GM21526 (cell line): Measurements from ENCODE around the gene DDX46.

Source experiments
- ATAC-seq: cut with Tn5 transposase; IDR thresholded peaks from one replicate; pipeline ENCODE4 v1.9.1; 2021; ENCODE audit warnings: moderate library complexity; ENCODE audit not compliant: unreplicated experiment, low FRiP score

The DDX46 gene

GRCh38 chr5:134777366-134777765 is 18.8 kb downstream of the DDX46 start:
- ATAC-seq = no peak

GRCh38 chr5:134784241-134784920 is 25.8 kb downstream of the DDX46 start:
- ATAC-seq = no peak

GRCh38 chr5:134784946-134785620 is 26.5 kb downstream of the DDX46 start:
- ATAC-seq = no peak

GRCh38 chr5:134787692-134788091 is 29.1 kb downstream of the DDX46 start:
- ATAC-seq = no peak

GRCh38 chr5:134791580-134791979 is 33.0 kb downstream of the DDX46 start:
- ATAC-seq = no peak

- no peak for ATAC-seq
Measured at GRCh38 chr5:134792286-134792685, 33.7 kb downstream of the DDX46 start.

GRCh38 chr5:134793111-134793510 is 34.5 kb downstream of the DDX46 start:
- ATAC-seq = no peak

- ATAC-seq = no peak
Measured at GRCh38 chr5:134794082-134794481, 35.5 kb downstream of the DDX46 start.

- no peak for ATAC-seq
Measured at GRCh38 chr5:134794819-134795218, 36.2 kb downstream of the DDX46 start.

- ATAC-seq = no peak
Measured at GRCh38 chr5:134798468-134798867, 39.9 kb downstream of the DDX46 start.

- ATAC-seq = no peak
Measured at GRCh38 chr5:134803821-134804220, 45.2 kb downstream of the DDX46 start.

GRCh38 chr5:134813407-134813806 is 54.8 kb downstream of the DDX46 start:
- no peak for ATAC-seq

GRCh38 chr5:134813827-134814226 is 55.2 kb downstream of the DDX46 start:
- no peak for ATAC-seq

- no peak for ATAC-seq
Measured at GRCh38 chr5:134817006-134817405, 58.4 kb downstream of the DDX46 start.

- no peak for ATAC-seq
Measured at GRCh38 chr5:134818776-134819175, 60.2 kb downstream of the DDX46 start.

- no peak for ATAC-seq
Measured at GRCh38 chr5:134819407-134819963, 60.9 kb downstream of the DDX46 start.

GRCh38 chr5:134821841-134822240 is 63.3 kb downstream of the DDX46 start:
- ATAC-seq = no peak

GRCh38 chr5:134824681-134825080 is 66.1 kb downstream of the DDX46 start:
- ATAC-seq = no peak

- no peak for ATAC-seq
Measured at GRCh38 chr5:134825212-134825611, 66.6 kb downstream of the DDX46 start.

- no peak for ATAC-seq
Measured at GRCh38 chr5:134833340-134834032, 74.9 kb downstream of the DDX46 start.

- ATAC-seq = no peak
Measured at GRCh38 chr5:134835623-134836022, 77.0 kb downstream of the DDX46 start.
